Stimulated activated CD8-positive, alpha-beta memory T cell treated with anti-CD3 and anti-CD28 coated beads, Interleukin-15, amount 100 ng/mL, for 1 hour (primary cell): Measurements from ENCODE around the gene NRG2.

ENCODE experiments used
- DNase-seq: peaks from one replicate; pipeline ENCODE4 v3.0.0-alpha.2; 2020; ENCODE audit warnings: low read depth

The NRG2 gene

DNA sequence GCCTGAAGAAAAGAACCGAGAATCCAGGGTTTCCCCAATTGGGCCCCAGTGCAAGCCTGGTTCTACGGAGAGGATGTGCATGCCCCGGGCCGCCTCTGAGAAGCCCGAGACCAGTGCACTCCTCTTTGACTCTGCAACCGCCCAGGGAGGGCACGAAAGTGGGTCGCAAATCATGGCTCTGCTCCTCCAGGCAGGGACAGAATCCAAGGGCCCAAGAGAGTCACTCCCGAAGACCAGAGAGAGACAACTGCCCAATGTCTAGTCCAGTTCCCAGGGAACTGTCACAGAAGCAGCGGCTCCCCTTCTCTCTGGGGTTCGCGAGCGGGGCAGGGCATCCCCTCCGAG, 139.7 kb downstream of the NRG2 start:
- DNase-seq = no peak

DNA sequence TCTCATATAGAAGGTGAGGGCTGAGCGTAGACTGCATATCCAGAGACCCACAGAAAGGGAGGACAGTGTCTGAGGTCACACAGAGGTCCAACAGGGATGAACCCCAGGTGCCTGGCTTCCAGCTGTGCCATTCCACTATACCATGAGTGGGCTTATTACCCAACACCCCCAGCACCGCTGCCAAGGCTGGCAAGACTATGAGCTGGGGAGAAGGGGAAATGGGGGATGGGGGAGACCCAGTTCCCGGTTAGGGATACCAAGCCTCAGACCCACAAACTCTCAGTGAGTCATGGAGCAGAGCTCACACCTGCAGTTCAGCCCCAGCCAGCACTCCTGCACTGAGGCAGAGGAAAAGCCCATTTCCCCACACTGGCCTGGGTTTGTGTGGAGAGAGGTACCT, 141.1 kb downstream of the NRG2 start:
- DNase-seq = no peak

DNA sequence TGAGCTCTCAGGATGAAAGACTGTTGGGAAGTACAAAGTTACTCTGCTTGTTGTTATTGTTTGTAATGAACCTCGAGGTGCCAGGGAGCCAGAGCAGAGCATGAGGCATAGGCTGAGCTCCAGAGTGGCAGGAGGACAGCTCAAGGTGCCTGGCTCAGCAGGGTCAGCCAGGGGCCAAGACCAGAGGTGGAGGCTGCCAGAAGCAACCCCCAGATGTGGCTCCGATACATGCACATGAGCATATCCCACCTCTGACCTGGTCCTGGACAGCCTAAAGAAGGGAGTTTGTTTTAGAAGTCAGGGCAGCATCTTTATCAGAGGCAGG, 141.9 kb downstream of the NRG2 start:
- DNase-seq = no peak

DNA sequence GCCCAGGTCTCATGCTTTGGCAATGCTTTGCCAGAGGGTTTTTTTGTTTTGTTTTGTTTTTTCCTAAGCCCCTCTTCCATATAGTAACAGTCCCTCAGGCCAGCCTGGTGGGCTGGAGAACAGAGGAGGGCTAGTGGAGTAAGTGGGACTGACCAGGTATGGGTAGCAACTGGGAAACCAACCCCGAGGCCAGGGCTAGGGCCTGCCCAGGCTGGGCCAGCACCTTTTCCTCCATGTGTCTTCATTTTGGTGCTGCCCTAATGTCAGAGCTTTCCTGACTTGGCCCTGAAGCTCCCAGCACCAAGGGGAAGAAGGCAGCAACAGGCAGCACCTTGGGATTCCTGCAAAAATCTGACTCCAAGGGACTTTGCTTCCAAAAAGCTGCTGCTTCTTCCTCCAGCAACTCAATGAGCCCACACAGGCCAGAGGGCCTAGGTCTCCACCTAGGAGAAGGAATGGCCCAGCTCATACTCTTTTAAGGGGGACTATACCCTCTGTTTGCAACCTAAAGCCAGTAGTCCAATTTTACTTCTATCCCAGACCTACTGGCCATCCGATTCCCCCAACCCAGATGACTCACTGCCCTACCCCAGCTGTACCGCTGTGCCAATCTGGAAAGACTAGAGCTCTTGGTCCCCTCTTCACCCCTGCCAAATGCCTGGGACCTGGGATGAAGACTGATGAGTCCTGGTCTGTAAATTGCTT, 142.4 kb downstream of the NRG2 start:
- no peak for DNase-seq

DNA sequence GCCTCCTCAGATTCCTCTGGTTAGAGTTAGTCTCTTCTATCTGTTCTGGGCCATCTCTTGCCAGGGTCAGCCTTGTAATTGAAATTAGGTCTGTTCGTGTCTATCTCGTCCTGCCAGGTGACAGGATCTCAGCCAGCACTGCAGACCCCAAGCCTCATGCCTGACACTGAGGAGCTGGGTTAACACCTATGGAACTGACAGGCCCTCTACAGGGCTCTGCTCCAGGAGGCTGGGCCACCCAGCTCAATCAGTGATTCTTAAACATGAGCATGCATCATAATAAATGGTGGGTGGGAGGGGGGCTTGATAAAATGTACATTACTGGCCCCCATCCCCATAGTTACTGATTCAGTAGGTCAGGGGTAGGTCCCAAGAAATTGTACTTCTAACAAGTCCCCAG, 144.1 kb downstream of the NRG2 start:
- DNase-seq = no peak

DNA sequence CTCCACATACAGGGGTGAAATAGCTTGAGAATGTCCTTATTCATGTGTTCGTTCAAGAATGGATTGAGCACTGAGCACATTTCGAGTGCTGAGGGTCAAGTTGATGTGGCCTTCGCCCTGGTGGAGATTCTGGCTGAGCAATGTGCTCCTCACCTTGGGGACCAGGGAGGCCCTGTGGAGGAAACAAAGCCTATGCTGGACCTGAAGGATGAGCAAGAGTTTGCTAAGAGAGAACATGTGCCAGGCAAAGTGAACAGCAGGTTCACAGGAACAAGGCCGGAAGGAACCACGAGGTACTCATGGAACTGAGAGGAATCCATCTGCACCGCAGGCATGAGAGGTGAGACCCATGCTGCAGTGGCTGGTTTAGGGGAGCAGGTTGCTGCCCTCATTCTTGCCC, 145.1 kb downstream of the NRG2 start:
- DNase-seq = no peak

DNA sequence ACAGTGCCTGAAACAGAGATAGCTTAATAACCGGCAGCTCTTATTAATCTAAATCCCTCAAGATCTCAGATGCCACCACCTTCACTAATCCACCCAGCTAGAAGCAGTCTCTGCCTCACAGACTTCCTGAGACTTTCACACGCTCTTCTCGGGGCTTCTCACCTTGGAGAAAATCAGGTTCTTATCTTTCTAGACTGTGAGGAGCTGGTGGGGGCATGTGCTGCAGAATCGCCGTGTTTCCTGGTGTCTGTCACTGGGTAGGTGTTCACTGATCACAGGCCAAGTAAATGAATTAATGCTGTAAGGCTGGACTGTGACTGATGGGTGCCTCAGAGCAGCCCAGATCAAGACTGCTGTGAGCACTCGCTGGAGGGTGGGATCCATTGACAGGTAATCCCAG, 145.8 kb downstream of the NRG2 start:
- DNase-seq = no peak

DNA sequence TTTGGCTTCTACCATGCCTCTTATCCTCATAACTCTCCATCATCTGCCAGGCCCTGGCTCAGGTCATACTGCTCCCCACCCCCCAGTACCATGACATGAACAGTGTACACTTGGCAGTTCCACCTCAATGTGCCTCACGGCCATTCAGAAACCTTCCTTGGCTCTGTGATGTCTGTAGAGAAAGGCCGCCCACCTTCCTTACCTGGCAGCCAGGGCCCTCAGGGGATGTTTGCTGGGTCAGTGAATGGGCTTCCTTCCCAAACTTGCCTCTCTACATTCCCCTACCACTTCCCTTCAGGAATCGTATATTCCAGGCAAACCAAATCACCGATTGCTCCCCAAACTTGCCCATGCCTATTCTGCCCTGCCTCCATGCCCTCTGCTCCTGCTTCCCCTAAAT, 146.4 kb downstream of the NRG2 start:
- no peak for DNase-seq

DNA sequence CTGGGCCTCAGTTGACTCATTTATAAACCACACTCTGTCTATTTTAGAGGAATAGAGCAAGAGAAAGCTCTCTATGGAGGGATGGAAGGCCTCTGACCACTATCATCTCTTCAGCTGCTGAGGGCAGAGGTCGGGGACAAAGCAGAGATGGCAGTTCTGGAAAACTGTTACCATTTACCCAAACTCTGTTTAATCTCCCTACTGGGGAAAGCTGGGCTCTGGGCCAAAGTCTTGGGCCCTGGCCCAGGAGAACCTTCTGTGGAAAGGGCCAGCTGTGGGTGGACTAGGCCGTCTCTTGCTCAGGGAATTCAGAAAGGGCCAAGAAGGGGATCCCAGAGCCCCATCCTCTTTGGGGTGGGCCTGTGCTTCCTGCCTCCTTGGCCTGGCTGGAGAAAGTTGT, 147.5 kb downstream of the NRG2 start:
- DNase-seq = no peak

DNA sequence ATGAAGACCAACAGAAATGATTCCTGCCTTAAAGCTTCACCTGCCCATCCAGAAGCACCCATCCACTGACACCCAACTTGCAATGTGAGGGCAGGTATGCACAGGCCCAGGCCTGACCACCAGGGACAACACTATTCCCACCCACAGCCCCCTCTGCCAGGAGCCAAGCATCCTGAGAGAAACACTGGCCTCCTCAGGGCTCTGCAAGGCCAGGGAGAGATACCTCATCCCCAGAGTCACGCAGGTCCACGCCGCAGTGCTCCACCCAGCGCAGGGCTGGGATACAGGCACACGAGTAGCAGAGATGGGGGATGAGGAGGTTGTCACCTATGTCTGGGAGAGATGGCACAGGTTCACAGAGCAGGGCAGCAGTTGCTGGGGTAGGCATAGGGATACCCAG, 148.1 kb downstream of the NRG2 start:
- no peak for DNase-seq

DNA sequence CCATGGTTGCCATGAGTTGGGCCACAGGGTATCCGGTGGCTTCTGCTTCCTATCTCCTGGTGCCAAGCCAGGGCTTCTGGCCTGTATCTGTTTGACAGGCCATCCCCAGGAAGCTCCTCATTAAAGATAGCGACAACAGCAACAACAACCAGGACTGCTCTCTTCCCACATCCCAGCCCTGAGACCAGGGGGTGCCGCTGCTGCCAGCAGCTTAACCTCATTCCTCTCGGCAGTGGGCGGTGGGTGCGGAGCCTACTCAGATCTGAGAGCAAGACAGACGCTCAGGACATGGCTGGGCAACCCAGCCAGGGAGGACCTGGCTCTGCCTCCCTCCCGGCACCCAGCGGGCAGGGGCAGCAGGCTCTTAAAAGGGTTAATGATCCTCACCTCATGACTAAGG, 149.2 kb downstream of the NRG2 start:
- no peak for DNase-seq

DNA sequence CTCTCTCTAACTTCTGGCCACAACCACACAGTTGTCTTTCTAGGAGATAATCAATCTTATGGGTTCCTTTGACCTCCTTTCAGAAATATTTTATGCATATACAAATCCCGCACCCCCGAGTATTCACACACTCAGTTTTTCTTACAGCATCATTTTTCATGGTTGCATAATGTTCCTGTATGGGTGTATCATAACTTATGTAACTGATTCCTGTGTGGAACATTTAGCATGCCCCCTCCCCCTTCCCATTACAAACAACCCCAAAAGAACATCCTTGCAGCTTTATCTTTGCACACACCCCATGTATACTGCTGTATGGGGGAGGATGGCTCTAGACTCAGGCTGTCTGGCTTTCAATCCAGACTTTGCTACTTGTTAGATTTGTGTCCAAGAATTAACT, 153.7 kb downstream of the NRG2 start:
- DNase-seq = no peak

DNA sequence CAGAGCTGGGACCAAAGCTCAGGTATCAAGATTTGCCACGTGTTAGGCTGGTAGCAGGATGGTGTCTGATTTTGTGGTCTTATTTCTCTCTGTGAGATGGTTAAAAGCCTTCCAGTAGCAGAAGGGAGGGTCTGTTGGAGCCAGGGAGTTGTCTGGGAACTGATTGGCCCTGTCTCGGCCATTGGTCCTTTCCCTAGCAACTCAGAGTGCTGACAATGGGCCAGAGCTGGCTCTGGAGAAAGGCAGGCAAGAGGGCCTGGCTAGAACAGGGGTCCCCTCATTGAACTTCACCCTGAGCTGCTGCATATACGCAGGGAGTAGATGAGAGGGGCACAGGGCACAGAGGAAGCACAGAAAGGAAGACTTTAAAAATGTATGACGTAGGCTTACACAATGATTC, 154.7 kb downstream of the NRG2 start:
- DNase-seq = no peak

DNA sequence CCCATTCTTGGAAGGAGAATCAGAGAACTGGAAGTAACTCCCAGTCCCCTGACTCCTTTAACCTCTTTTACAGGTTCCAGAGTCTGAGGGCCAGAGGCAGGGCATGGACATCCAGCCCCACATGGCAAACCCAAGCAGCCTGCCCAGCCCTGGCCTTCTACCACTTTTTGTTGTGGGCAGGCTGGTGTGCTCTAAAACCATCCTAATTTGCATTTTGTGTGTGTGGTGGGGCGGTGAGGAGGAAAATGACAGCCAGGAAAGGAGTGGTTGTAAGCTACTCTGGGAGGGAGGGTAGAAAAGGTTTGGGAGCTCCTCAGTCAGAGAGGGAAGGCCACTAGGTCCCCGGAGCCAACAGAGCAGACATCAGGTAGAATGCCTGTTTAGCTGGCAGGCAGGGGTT, 156.9 kb downstream of the NRG2 start:
- DNase-seq = no peak

DNA sequence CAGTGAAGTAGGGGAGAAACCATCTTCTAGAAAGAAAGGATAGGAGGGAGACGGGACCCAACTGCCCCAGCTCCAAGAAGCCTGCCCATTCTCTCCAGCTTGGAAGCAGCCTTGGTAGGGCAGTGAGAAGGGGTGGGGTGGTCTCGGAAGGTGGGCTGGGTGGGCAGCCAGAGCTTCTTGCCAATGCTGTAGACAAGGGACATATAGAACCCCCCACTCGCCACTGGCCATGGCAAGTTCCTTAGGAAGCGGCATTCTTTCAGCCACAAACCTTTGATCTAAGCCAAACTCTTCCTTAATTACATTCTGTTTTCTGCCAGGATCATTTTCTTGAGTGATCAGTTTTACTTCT, 157.3 kb downstream of the NRG2 start:
- DNase-seq = no peak

DNA sequence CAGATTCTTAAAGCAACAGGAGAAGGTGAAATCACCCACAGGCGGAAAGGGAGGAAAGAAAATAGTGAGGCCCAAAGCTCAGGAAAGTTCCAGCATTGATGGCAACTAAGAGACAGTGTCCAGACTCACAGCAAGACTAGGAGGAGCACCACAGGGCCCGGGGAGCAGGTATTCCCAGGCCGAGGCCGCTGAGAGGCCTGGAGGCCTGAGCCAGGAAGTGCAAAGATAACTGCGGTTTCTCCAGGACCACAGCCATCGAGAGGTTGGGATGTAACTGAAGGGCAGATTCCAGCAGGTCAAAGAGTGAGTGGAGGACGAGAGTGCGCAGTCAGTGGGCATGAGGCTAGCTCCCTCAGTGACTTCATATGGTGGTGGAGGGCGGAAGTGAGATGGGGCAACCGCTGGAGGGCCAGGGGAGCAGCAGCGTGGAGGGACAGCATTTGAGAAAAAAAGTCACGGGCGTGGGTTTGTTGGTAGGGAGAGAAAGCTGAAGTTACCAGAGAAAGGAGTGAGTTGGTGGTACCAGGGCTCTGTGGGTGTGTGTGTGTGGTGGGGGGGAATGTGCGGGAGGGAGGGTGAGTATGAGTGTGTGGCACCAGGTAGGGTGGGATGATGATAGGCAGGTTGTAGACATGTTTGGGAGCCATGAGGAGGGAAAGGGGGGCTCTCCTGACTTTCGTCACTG, 157.8 kb downstream of the NRG2 start:
- no peak for DNase-seq

DNA sequence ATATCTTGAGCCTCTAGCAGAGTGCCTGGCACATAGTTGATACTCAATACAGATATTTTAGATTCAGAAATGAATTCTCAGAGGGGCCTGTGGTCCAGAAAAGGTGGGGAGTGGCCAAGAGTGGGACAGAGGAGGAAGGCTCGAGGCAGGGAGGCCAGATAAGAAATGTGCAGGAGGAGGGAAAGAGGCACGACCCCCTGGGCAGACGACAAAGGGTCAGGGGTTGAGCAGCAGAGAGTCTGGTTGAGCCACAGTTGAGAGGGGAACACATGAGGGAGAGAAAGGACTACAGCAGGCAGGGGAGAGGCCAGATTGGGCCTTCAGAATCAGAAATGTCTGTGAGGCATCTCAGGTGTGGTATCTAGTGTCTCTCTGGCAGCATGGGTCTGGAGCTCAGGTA, 158.4 kb downstream of the NRG2 start:
- no peak for DNase-seq

DNA sequence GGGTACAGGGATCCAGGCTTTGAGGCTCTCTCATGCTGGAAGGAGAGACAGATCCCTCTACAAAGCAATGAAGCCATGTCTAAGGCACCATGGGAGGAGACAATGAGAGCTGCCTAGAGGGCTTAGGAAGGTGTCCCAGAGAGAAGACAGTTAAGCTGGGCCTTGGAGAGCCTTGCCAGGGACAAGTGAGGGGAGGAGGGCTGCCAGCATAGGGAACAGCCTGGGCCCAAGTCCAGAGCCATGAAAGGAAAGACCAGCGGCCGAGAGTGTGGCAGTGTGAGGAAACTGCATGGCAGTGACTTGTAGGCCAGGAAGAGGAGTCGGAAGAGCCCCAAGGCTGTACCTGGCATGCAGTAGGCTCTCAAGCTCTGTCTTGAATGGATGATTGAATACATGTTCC, 159.0 kb downstream of the NRG2 start:
- DNase-seq = no peak

DNA sequence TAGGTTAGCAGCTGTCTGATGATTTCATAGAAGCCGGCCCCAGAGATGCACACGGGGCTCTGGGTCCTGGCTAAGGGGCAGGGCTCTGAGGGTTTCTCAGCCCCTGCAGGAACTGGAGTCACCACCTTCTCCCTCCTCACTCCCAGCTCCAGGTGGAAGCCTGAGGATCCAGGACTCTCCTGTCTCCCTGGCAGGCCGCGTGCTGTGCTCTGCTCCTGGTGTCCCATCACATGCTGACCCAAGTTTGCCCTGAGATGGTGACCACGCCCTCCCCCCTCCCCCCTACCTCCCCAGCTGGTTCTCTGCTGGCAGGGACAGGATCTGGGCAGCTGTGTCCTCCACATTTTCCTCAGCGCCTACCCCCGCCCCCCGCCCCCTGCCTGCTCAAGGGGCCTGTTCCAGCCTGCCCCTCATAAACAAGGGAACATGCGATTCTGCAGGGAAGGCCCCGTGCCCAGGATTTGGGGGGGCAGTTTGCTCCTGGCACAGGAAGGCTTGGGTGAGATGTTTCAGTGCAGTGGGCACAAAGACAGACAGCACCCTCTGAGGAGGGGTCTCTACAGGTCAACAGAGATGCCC, 160.0 kb downstream of the NRG2 start:
- DNase-seq = no peak

DNA sequence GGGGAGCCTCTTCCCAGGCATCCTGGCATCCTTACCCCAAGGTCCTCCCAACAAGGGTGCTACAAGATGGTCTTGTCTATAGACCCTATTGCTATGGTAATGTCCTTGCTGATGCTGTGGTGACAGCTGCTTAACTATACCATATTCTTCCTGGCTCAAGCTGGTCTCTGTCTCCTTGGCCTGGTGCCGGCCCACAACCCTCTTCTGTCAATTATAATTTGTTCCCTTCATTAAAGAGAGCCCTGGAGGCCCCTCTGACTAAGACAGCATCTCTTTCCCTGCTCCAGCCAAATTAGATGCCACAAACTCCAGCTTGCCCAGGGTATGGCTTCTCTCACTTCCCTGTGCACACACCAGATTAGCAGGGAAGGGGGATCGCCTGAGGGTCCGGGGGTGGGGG, 160.8 kb downstream of the NRG2 start:
- DNase-seq = no peak

DNA sequence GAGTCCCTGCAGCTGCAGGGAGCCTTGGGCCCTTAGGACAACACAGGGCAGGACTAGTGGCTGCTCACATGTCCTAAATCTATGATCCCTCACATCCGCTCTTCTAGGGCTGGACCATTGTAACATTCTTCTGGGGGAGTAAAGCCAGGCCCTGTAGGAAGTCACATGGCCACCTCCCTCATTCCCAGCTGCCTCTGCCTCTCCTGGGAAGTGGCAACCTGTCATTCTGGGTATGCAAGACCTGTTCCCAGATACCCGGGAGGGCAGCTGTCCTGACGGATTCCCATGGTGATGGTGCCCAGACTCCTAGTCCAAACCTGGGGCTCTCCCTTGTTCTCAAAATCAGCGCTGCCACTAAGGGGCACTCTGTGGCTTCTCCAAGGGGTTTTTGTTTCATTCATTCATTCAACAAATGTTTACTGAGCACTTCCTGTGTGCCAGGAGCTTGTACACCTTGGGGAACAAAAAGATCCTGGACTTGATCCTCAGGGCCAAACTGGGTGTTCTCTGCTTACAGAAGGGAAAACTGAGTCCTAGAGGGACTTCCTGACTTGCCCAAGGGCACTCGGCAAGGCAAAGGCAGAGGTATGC, 161.9 kb downstream of the NRG2 start:
- DNase-seq = no peak

DNA sequence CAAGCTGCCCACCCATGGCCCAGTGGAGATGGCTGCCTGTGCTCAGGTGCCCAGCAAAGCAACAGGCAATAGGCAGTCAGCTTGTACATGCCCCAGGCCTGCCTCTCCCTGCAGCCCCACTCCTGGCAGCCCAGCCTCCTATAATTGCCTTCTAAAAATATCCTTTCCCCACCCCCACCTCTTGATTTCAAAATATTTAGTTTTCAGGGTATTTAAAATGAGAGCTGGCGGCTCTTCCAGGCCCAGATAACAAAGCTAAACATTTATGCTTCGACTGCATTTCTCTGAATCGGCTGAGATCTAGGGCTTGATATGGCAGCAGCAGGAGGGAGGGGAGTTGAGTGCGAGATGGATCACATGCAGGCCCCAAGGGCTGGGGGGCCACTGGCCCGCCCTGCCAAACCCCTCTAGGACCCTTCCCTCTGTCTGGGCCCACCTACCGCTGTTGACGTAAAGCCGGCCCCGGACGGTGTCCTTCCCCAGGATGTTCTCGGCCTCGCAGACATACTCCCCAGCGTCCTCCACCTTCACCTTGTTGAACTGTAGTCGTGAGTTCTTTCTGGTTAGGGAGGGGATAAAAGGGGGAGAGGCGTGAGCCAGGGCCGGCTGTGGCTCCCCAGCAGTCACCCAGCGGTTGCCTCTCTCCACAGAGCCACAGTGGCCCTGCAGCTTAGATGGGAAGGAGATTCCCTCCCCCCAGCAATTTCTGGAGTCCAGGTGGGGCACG, 162.5 kb downstream of the NRG2 start:
- DNase-seq = no peak

DNA sequence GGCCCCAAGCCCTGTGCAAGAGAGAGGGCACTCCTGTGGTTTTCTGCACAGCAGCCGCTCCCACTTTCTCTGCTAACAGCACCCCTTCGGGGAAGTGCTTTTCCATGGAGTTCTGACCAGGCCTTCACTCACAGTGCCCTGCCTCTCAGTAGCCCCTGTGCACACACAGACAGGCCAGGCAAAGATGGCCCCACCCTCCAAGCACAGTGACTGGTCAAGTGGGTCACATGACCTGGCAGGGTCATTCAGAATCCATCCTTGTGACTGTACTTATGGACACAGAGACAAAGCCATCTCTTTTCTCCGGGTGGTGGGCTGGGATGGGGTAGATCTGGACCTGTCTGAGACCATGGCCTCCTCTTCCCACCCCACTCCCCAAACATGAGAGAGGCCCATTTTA, 165.0 kb downstream of the NRG2 start:
- DNase-seq = no peak
